Endothelial cell of umbilical vein (primary cell): ENCODE data around the gene ERO1B. TPM values are rescaled to one million over a fixed set of nuclear protein-coding genes. Genes with fewer than 3 reads are reported as not detected.

Experiments
- BruUV-seq: library from RNA; stranded (reverse); fragments of 400-500 nt; replicated peaks from 2 replicates; lab custom pipeline; 2021; lab: Mats Ljungman, UMichigan
- CTCF ChIA-PET: fragments of 300-600, 350-600 bp; sonication (Branson Sonifier 250); formaldehyde crosslinking; loops from one replicate; lab custom pipeline; 2021; ENCODE audit warnings: antibody characterized with exemption, inconsistent platforms; lab: Charles Lee
- POLR2A ChIA-PET: fragments of 300-600, 350-600 bp; sonication (Branson Sonifier 250); formaldehyde crosslinking; loops from one replicate; lab custom pipeline; 2021; ENCODE audit warnings: antibody characterized with exemption, inconsistent platforms; lab: Charles Lee
- DNase-seq: peaks from one replicate; pipeline ENCODE4 v3.0.0-alpha.2; 2011; ENCODE audit warnings: low read depth, low spot score
- FAIRE-seq: peaks from 2 replicates; lab custom pipeline; 2011; peaks lifted over from hg19 to GRCh38; lab: Jason Lieb, UNC
- H2AFZ ChIP-seq: 2 replicates; pipeline ENCODE4 v1.6.0; 2012; ENCODE audit warnings: low read depth, low read length, control low read depth, inconsistent platforms
- H3K27ac ChIP-seq: 2 replicates; pipeline ENCODE4 v1.5.1; 2011; ENCODE audit warnings: low read depth, mild to moderate bottlenecking, control low read depth, low read length, moderate library complexity; ENCODE audit not compliant: insufficient read depth
- H3K27me3 ChIP-seq, 2 experiments: 2 replicates each; pipeline versions ENCODE4 v1.6.0 to v1.6.1; 2011; ENCODE audit warnings: low read length in 2 of 2, mixed read lengths in 1 of 2; ENCODE audit not compliant: control insufficient read depth in 2 of 2, insufficient read depth in 2 of 2
- H3K36me3 ChIP-seq, 2 experiments: 2 replicates in 1 of 2; 3 replicates in 1 of 2; pipeline ENCODE4 v1.5.1; 2011; ENCODE audit warnings: low read length in 2 of 2, mild to moderate bottlenecking in 1 of 2, moderate library complexity in 1 of 2; ENCODE audit not compliant: control insufficient read depth in 2 of 2, insufficient read depth in 2 of 2; ENCODE audit errors: extremely low read depth in 1 of 2
- H3K4me1 ChIP-seq: 3 replicates; pipeline ENCODE4 v1.5.1; 2011; ENCODE audit warnings: mild to moderate bottlenecking, low read length; ENCODE audit not compliant: control insufficient read depth, insufficient read depth; ENCODE audit errors: extremely low read depth
- H3K4me2 ChIP-seq: 2 replicates; pipeline ENCODE4 v1.6.1; 2011; ENCODE audit warnings: low read length, control low read depth, mixed read lengths; ENCODE audit not compliant: insufficient read depth
- H3K4me3 ChIP-seq, 3 experiments: fragments of 200-600 bp in 1 of 3; sonication (generic), shearing (Covaris generic) in 1 of 3; replicated peaks in 1 of 3; 2 replicates each; pipeline ENCODE4 v1.5.1; 2011 to 2016; ENCODE audit warnings: control low read depth in 3 of 3, low read length in 3 of 3, mild to moderate bottlenecking in 2 of 3, inconsistent platforms in 1 of 3, low read depth in 1 of 3, moderate library complexity in 1 of 3; ENCODE audit not compliant: insufficient read depth in 1 of 3
- H3K79me2 ChIP-seq: 2 replicates; pipeline ENCODE4 v1.6.0; 2012; ENCODE audit warnings: low read length, inconsistent platforms; ENCODE audit not compliant: control insufficient read depth, insufficient read depth
- H3K9ac ChIP-seq: replicated peaks from 2 replicates; pipeline ENCODE3; 2011; ENCODE audit warnings: low read length, control low read depth; ENCODE audit not compliant: insufficient read depth; ENCODE audit errors: extremely low read depth
- H3K9me1 ChIP-seq: replicated peaks from 3 replicates; pipeline ENCODE4 v1.6.0; 2011; ENCODE audit warnings: mild to moderate bottlenecking, low read length; ENCODE audit not compliant: control insufficient read depth, insufficient read depth; ENCODE audit errors: extremely low read depth
- H3K9me3 ChIP-seq: replicated peaks from 2 replicates; pipeline ENCODE4 v1.5.1; 2012; ENCODE audit warnings: low read length, inconsistent platforms; ENCODE audit not compliant: control insufficient read depth, insufficient read depth
- H4K20me1 ChIP-seq: replicated peaks from 2 replicates; pipeline ENCODE3; 2011; ENCODE audit warnings: mild to moderate bottlenecking, low read length; ENCODE audit not compliant: control insufficient read depth, insufficient read depth; ENCODE audit errors: extremely low read depth
- EZH2 ChIP-seq: IDR thresholded peaks from 2 replicates; pipeline ENCODE4 v1.6.1; 2012; ENCODE audit warnings: borderline replicate concordance, low read depth, mild to moderate bottlenecking, moderate library complexity, low read length, inconsistent platforms; ENCODE audit not compliant: severe bottlenecking
- FOS ChIP-seq: IDR thresholded peaks from 2 replicates; pipeline ENCODE4 v1.6.1; 2011; ENCODE audit warnings: mild to moderate bottlenecking, low read length, moderate library complexity, borderline replicate concordance; ENCODE audit not compliant: insufficient read depth
- GATA2 ChIP-seq: IDR thresholded peaks from 2 replicates; pipeline ENCODE4 v1.7.0; 2011; ENCODE audit warnings: low read depth, mild to moderate bottlenecking, moderate library complexity, mixed read lengths, low read length; ENCODE audit not compliant: insufficient read length, insufficient read depth
- JUN ChIP-seq: IDR thresholded peaks from 2 replicates; pipeline ENCODE4 v1.6.1; 2011; ENCODE audit warnings: borderline replicate concordance, low read depth; ENCODE audit not compliant: insufficient read length, insufficient read depth
- MYC ChIP-seq: IDR thresholded peaks from one replicate; pipeline ENCODE4 v1.6.1; 2011; ENCODE audit warnings: mild to moderate bottlenecking, low read depth, low read length
- POLR2A ChIP-seq: IDR thresholded peaks from 2 replicates; pipeline ENCODE4 v1.6.1; 2012; ENCODE audit warnings: low read depth, mild to moderate bottlenecking, control low read depth, low read length
- POLR2AphosphoS5 ChIP-seq: IDR thresholded peaks from 2 replicates; pipeline ENCODE4 v1.6.1; 2012; ENCODE audit warnings: low read depth, mild to moderate bottlenecking, control low read depth, low read length, moderate library complexity; ENCODE audit not compliant: insufficient read depth
- dilution Hi-C: fragments of 300-500 bp; cut with MboI; formaldehyde crosslinking; loops from one replicate; pipeline ENCODE4 v1.15.0; 2019; ENCODE audit warnings: low sequenced_read_pairs; ENCODE audit not compliant: extremely low pct_ligation_motif_present
- intact Hi-C: fragments of 100-400 bp; cut with micrococcal nuclease; formaldehyde crosslinking; loops from one replicate; pipeline ENCODE4 v1.10.0; 2022
- polyA plus RNA-seq, 4 experiments: library from polyadenylated mRNA; depleted of rRNA in 3 of 4; stranded (reverse) in 3 of 4; unstranded in 1 of 4; fragments of >200 nt; gene quantifications; 2 replicates each; pipeline versions ENCODE4 v1.2.1 to v1.2.3, GENCODE V29; 2011 to 2012; ENCODE audit warnings: missing spikeins in 1 of 4
- total RNA-seq: library from RNA; stranded (reverse); gene quantifications from 2 replicates; pipeline ENCODE4 v1.2.3, GENCODE V29; 2021
- TF ChIP-seq, protein P1 (sequence below): IDR thresholded peaks from 2 replicates; pipeline ENCODE4 v1.6.1; 2011; ENCODE audit not compliant: insufficient read depth, insufficient read length
- TF ChIP-seq, protein P2 (sequence below), 2 donors: IDR thresholded peaks; 1 replicate in 1 of 2; 2 replicates in 1 of 2; pipeline ENCODE4 v1.5.1; 2011; ENCODE audit warnings: low read length in 2 of 2, mild to moderate bottlenecking in 2 of 2, moderate library complexity in 2 of 2, control low read depth in 1 of 2, inconsistent platforms in 1 of 2, low read depth in 1 of 2; ENCODE audit not compliant: insufficient read depth in 1 of 2; ENCODE audit errors: extremely low read depth in 1 of 2

The ERO1B gene
- total and polyA plus RNA-seq, 2 donors (not counting 3 experiments of a cell fraction or from before 2014, with no cell fraction given): 1.9 to 3.6 TPM

DNA sequence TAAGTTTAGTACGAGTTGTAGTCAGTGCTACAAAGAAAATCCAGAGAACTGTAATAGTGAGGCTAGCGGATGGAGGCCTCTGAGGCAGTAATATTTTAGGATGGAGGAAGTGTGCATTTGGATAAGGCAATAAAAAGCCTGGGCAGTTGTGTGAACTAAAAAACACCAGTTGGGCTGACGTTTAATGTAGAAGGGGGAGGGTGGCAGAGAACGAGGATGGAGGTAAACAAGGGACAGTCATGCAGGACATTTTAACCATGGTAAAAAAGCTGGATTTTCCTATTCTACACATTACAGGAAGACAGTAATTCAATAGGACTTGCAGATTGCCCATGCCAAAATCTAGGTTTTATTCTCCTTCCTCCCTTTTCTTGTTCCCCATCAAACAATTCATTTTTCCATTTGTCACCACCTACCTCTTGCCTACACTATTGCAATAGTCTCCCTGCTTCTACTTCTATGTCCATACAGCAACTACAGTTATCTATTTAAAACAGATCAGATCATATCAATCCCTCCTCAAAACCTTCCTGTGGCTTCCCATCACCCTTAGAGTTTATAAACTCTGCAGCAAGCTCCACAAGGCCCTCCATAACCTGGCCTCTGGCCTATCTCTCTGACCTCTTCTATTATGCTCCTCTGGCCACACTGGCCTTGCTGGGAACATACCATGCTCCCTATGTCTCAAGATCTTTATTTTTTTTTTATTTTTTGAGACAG, 27.7 kb downstream of the ERO1B start:
- no peak for FAIRE-seq
- dilution Hi-C loops (no loop called here), intact Hi-C loops (no loop called here)
- H3K4me2 ChIP-seq: no peak overlapping the region
- H2AFZ ChIP-seq: no peak overlapping the region
- H3K4me1 ChIP-seq: no peaks in the 10 kb centered on the region
- no peaks in the 10 kb centered on the region for H3K9me3 ChIP-seq
- no peaks in the 10 kb centered on the region for H3K9me1 ChIP-seq
- ChIA-PET POLR2A (no interaction called here), CTCF (no interaction called here)
- no peaks in the 10 kb centered on the region for H4K20me1 ChIP-seq
- TF ChIP-seq EZH2: no peak
- TF ChIP-seq, protein P1, sequence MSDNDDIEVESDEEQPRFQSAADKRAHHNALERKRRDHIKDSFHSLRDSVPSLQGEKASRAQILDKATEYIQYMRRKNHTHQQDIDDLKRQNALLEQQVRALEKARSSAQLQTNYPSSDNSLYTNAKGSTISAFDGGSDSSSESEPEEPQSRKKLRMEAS: no peak
- no peak for TF ChIP-seq FOS
- TF ChIP-seq POLR2AphosphoS5: no peak
- no peak overlapping the region for H3K4me3 ChIP-seq
- DNase-seq: no peak
- no TSS peak for BruUV-seq
- no peaks in the 10 kb centered on the region for H3K36me3 ChIP-seq
- no peaks in the 10 kb centered on the region for H3K27me3 ChIP-seq
- H3K27ac ChIP-seq: no peak overlapping the region
- no peaks in the 10 kb centered on the region for H3K79me2 ChIP-seq
- no peak overlapping the region for H3K9ac ChIP-seq

DNA sequence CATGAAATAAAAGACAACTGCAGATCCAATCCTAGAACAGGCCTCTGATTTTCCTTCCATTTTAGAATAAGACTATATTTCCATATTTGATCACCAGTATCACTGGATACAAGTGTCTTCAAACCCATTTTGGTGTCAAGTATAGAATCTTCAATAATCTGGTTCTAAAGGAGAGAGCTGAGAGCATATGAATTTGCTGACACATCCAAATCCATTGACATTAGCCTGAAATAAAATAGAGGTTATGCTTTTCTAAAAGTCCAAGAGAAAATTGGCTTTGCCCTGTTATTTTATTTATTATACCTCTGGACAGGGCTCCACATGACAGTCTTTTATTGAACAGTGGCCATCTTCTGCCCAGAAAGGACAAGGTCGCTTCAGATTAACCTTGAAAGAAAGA, 28.6 kb downstream of the ERO1B start:
- dilution Hi-C loops: no loop called here
- FAIRE-seq: no peak
- ChIA-PET POLR2A (no interaction called here), CTCF (interaction anchor here (1.2 kb wide), 1 partner anchor 52 kb away, joined by 3 read pairs; no protein-coding TSS in a partner anchor)
- Histone ChIP-seq H3K4me3 (no peak overlapping the region), H3K9me1 (no peaks in the 10 kb centered on the region), H3K9me3 (no peaks in the 10 kb centered on the region), H3K36me3 (no peaks in the 10 kb centered on the region), H4K20me1 (no peaks in the 10 kb centered on the region), H3K27me3 (no peaks in the 10 kb centered on the region), H3K27ac (no peak overlapping the region), H3K79me2 (no peaks in the 10 kb centered on the region), H3K4me1 (no peaks in the 10 kb centered on the region), H3K4me2 (no peak overlapping the region), H3K9ac (no peak overlapping the region), H2AFZ (no peak overlapping the region)
- BruUV-seq: no TSS peak
- TF ChIP-seq JUN (no peak), GATA2 (no peak), FOS (no peak), POLR2A (no peak), EZH2 (no peak), MYC (no peak), POLR2AphosphoS5 (no peak)
- TF ChIP-seq, protein P2, sequence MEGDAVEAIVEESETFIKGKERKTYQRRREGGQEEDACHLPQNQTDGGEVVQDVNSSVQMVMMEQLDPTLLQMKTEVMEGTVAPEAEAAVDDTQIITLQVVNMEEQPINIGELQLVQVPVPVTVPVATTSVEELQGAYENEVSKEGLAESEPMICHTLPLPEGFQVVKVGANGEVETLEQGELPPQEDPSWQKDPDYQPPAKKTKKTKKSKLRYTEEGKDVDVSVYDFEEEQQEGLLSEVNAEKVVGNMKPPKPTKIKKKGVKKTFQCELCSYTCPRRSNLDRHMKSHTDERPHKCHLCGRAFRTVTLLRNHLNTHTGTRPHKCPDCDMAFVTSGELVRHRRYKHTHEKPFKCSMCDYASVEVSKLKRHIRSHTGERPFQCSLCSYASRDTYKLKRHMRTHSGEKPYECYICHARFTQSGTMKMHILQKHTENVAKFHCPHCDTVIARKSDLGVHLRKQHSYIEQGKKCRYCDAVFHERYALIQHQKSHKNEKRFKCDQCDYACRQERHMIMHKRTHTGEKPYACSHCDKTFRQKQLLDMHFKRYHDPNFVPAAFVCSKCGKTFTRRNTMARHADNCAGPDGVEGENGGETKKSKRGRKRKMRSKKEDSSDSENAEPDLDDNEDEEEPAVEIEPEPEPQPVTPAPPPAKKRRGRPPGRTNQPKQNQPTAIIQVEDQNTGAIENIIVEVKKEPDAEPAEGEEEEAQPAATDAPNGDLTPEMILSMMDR (IDR thresholded peaks at IDR 0.05; ENCODE audit: extremely low read depth in 1 of 2, insufficient read depth in 1 of 2, low read depth in 1 of 2, low read length in 2 of 2): no peak
- TF ChIP-seq, protein P1: no peak
- DNase-seq: no peak
- intact Hi-C loops: no loop called here
